Left ventricle myocardium superior (tissue), 1 donor: ENCODE measurements around the gene PMS1. TPM values are rescaled to one million over a fixed set of nuclear protein-coding genes. Genes with fewer than 3 reads are reported as not detected.
"Not testable (repeated sequence)": the region's sequence is repeated elsewhere in the genome, so short reads cannot be mapped to it uniquely, and the experiment has no call there.

Experiments used
- ATAC-seq: fragments of 200-7000 bp; cut with Tn5 transposase; one replicate; pipeline ENCODE4 v1.9.1; 2020; ENCODE audit warnings: mild to moderate bottlenecking, moderate library complexity
- DNase-seq: peaks from one replicate; pipeline ENCODE4 v3.0.0-alpha.2; 2020
- intact Hi-C: fragments of 100-400 bp; cut with micrococcal nuclease; formaldehyde crosslinking; loops from one replicate; pipeline ENCODE4 v1.11.0; 2022
- total RNA-seq: library from RNA; stranded (reverse); fragmentation: NEBNext Ultra II Directional; extraction: Animal tissue kit (Norgen Biotek cat#: 25700); gene quantifications from one replicate; pipeline ENCODE4 v1.2.1, GENCODE V29; 2021
- donor health status: DM: no; HTN: yes; CAD: no; lungs with severe emphysema.

PMS1 gene
- total RNA-seq, 1 donor from 2014 or later = 12.3 TPM

DNA sequence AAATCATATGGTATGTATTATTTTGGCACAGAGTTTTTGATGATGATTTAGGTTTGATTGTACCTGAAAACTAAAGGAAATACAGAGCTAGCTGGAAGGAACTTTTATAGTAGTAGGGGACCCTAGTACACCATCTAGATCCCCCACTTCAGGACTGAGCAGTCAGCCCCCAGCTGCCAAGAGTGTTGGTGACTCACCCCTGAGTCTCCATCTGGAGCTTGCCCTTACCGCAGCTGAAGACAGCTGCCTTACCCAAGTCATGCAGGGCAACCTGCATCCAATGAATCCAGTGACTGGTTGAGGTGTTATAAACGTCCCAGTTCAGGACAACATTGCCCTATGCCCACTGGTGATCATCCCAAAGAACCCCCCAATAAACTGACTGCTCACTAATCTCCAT lies 15.3 kb downstream of the PMS1 start:
- intact Hi-C loops = no loop called here
- ATAC-seq (no peak), DNase-seq (no peak)

DNA sequence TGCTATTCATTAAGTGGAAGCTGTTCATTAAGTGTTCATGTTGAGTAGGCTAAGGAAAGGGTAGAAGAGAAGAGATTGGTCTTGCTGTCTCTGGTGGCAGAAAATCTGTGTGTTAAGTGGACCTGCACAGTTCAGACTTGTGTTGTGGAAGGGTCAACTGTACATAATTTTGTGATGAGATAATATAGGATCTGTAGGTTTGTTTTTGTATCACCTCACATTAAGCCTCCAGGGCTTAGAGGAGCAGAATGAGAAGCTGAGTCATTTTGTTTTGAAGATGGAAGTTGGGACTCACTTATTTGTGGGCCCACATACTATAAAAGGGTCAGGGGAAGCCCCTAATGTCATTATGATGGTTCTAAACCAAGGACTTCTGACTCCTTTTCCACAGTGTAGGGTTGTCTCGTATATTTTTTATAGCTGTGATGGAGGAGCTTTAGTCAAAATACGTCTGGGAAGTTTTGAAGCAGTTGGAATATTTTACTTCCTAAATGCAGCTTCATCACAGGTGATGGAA lies 18.2 kb downstream of the PMS1 start:
- DNase-seq (no peak), ATAC-seq (no peak)
- intact Hi-C loops = no loop called here

DNA sequence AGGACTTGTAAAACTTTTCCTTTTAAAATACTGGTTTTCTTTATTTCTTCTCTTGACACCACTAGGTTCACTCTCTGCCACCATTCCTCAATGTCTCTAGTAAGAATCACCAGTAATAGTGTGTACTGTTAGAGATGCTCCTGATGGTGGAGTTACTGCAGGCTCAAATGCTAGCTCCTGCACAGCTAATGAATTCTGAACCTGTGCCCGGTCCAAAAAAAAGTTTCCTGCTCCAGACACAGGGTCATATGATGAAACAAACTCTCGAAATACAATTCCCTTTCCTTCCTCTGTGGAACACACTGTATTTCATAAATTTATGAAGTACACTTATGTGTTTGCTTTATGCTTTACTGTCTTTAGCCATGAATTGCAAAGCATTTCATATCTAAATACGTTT lies 19.2 kb downstream of the PMS1 start:
- ATAC-seq = no peak
- DNase-seq = no peak
- intact Hi-C loops = no loop called here

DNA sequence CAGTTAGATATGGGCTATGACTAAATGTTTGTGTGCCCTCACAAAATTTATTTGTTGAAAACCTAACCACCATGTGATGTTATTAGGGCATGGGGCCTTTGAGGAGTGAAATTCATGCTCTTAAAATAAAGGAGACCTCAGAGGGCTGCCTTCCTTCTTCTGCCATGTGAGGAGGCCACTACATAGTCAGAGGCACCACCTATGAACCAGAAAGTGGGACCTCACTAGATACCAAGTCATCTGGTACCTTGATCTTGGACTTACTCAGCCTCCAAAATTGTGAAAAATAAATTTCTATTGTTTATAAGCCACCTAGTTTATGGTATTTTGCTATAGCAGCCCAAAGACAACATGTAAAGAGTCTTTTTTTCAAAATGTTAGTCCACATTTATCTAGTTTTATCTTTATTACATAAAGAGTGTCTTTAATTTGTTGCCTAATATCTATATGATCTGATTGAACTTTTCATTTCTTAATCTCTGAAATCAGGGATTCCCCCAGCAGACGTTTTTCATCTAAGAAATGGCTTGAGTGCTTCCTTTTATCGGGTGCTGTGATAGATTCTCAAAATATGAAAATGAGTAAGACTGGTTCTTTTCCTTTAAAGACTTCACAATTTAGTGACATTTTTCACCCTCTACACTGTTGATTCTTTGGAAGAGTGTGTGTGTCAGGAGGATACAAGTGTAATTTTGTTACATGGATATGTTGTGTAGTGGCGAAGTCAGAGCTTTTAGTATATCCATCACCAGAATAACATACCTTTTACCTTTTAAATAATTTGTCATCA lies 34.2 kb downstream of the PMS1 start:
- DNase-seq (no peak), ATAC-seq (no peak)
- intact Hi-C loops = no loop called here

- DNase-seq (no peak), ATAC-seq (no peak)
- intact Hi-C loops = no loop called here
These were observed 35.1 kb downstream of the PMS1 start for GRCh38 chr2:189819297-189819704.

GRCh38 chr2:189821953-189822748 lies 37.9 kb downstream of the PMS1 start:
- ATAC-seq = no peak

GRCh38 chr2:189824694-189825396 lies 40.6 kb downstream of the PMS1 start:
- intact Hi-C loops = no loop called here
- no peak for ATAC-seq

More at GRCh38 chr2:189821953-189822748, 37.9 kb downstream of the PMS1 start:
- no peak for DNase-seq
- intact Hi-C loops = no loop called here

DNA sequence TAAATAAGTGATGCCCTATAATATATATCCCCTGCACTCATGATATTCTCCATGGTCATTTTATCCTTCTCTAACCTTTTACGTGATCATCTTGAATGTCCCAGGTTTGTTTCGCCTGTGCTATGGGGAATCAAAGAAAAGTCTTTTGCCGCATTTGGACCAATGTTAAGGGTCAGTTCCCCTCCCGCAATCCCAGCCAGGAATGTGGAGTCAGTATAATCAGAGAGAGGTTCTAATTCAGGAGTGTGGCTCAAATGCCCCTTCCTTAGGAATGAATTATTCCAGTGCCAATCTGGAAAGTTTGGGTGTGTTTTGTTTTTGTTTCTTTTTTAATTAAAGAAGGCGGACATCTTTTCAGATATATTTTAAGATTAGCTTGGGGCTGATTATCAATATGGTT lies 41.8 kb downstream of the PMS1 start:
- intact Hi-C loops = no loop called here
- ATAC-seq (no peak), DNase-seq (no peak)

More at GRCh38 chr2:189824694-189825396, 40.6 kb downstream of the PMS1 start:
- no peak for DNase-seq

DNA sequence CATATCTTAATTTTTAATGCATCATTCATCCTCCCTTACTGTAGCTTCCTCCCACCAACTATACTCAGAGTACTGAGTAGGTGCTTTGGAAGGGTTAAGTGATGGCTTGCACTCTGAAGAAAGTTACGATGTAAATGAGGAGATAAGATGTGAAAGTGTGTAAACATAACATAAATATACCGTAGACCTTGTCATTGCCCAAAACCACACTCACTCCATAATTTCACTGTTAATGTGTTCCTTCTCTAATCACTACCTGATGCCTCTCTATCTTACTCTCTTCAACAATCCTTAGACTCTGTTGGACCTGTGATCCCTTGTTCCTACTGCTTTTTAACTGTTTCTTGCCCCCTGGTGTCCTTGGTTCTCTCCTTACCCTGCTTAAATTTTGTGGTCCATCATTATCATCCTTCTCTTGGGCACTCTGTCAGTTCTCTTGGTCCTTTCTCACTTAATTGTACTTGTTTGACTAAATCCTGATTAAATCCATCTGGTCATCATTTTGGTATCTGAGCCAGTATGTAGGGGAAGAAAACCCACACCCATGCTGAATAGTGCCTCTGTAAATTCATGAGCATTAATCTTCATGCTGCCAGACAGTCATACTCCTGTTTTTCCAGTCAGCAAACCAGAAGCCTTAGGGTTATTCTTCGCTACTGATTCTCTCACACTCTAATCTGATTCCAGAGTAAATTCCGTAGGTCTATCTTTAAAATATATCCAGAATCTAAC lies 45.0 kb downstream of the PMS1 start:
- ATAC-seq = no peak

DNA sequence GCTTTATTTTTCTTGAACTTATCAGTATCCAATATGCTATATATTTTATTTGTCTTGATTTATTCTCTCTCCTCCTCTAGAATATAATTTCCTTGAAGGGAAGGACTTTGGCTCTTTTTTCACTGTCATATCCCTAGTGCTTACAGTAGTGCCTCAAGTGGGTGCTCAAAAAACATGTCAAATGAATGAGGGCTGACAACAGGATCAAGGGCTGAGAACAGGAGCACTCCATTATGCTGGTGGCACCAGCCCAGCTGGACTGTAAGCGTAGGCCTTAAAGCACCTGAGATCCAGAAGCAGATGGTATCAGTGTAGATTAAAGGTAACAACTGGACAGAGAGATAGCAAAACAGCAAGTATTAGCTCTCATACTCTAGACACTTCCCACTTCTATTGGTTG lies 46.3 kb downstream of the PMS1 start:
- intact Hi-C loops = no loop called here
- no peak for DNase-seq
- ATAC-seq = peak; percentile 56

More for the DNA sequence above, 45.0 kb downstream of the PMS1 start:
- intact Hi-C loops = no loop called here
- no peak for DNase-seq

DNA sequence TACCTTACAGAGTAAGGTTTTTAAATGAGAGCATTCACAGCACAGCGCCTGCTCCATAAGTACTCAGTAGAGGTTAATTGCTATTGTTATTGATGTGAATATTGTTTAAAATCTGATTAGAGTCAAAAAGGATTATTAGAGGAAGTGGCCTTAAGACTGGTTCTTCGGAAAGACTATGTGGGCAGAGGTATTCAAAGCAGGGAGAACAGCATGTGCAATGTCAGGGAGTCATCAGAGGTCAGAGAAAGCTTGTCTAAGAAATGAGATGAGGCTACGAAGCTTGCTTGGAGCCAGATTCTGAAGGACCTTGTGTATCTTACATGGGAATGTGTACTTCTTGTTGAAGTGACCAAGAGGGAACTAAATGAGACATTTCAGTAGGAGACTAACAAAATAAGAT lies 49.8 kb downstream of the PMS1 start:
- intact Hi-C loops = no loop called here
- no peak for DNase-seq
- no peak for ATAC-seq

- ATAC-seq, intact Hi-C loops, DNase-seq: not testable (repeated sequence)
These were observed 50.4 kb downstream of the PMS1 start for GRCh38 chr2:189834642-189835041.

- no peak for ATAC-seq
- intact Hi-C loops = no loop called here
These were observed 51.8 kb downstream of the PMS1 start for GRCh38 chr2:189835855-189836558.

DNA sequence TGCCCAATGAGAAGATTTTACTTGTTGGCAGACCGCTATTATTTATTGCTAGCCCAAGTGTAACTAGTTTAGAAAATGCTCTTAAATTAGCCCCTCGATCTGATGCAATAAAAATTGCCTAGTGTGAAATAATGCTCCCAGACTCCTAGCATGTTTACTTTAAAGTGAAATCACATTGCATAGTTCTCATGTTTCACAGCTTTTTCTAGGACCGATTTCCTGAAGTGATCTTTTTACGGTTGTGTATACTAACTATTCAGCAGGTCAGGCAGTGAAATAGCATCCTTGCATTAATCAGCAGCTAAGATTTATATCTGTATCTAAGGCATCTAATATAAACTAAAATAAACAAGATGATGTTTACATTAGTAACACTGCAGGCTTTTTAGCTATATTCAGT lies 52.4 kb downstream of the PMS1 start:
- no peak for ATAC-seq
- DNase-seq = no peak
- intact Hi-C loops = no loop called here

More at GRCh38 chr2:189835855-189836558, 51.8 kb downstream of the PMS1 start:
- DNase-seq = no peak

- intact Hi-C loops = no loop called here
- DNase-seq (no peak), ATAC-seq (no peak)
These were observed 53.1 kb downstream of the PMS1 start for GRCh38 chr2:189837326-189837725.

DNA sequence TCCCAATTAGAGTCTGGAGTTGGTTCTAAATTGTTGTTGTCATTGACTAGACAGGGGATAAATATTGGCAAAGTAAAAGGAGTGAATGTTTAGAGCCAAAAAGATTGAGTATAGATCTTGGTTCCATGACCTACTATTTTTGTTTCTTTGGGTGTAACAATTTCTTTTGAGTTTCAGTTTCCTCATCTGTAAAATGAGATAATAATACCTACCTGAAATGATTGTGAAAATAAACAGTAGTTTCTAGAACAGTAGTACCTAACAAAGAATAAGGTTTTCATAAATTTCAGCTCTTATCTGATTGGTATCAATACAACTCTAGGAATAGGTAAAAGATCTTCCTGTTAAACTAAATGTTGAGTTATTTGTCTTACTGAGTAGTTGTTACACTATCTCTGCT lies 56.8 kb downstream of the PMS1 start:
- DNase-seq (no peak), ATAC-seq (no peak)
- intact Hi-C loops = no loop called here

GRCh38 chr2:189848276-189848675 lies 64.0 kb downstream of the PMS1 start:
- no peak for DNase-seq
- intact Hi-C loops = no loop called here
- peak; percentile 44 for ATAC-seq

GRCh38 chr2:189849550-189849949 lies 65.3 kb downstream of the PMS1 start:
- ATAC-seq = no peak
- DNase-seq = no peak
- intact Hi-C loops = no loop called here
